ENCODE data around the gene LRRC53.

- TF ChIP-seq, protein P1, sequence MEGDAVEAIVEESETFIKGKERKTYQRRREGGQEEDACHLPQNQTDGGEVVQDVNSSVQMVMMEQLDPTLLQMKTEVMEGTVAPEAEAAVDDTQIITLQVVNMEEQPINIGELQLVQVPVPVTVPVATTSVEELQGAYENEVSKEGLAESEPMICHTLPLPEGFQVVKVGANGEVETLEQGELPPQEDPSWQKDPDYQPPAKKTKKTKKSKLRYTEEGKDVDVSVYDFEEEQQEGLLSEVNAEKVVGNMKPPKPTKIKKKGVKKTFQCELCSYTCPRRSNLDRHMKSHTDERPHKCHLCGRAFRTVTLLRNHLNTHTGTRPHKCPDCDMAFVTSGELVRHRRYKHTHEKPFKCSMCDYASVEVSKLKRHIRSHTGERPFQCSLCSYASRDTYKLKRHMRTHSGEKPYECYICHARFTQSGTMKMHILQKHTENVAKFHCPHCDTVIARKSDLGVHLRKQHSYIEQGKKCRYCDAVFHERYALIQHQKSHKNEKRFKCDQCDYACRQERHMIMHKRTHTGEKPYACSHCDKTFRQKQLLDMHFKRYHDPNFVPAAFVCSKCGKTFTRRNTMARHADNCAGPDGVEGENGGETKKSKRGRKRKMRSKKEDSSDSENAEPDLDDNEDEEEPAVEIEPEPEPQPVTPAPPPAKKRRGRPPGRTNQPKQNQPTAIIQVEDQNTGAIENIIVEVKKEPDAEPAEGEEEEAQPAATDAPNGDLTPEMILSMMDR (IDR thresholded peaks at IDR 0.05) = no peak
- TF ChIP-seq POLR2A (IDR thresholded peaks at IDR 0.05) = no peak
- TF ChIP-seq EP300 (IDR thresholded peaks at IDR 0.05) = no peak
These were observed 82.8 kb downstream of the LRRC53 start for GRCh38 chr1:74429580-74429979.
